BLaER1 treated with 17β-estradiol and CSF1 and Interleukin-3, amounts not matched to agents 10 nM and 100 nM (cell line): ENCODE measurements around the gene GSAP.
A peak's percentile ranks its signal among the peaks of the same experiment; 100 is the strongest.
"Not testable (repeated sequence)": the region's sequence is repeated elsewhere in the genome, so short reads cannot be mapped to it uniquely, and the experiment has no call there.

ENCODE experiments used
- H3K27ac ChIP-seq, 11 experiments: shearing (Covaris generic); formaldehyde crosslinking; 2 replicates each; pipeline ENCODE4 v1.8.1; 2022
- H3K27me3 ChIP-seq, 11 experiments: shearing (Covaris generic); formaldehyde crosslinking; 2 replicates each; pipeline ENCODE4 v1.8.1; 2022
- H3K36me3 ChIP-seq, 11 experiments: shearing (Covaris generic); formaldehyde crosslinking; 2 replicates each; pipeline ENCODE4 v1.8.1; 2022
- H3K4me1 ChIP-seq, 10 experiments: shearing (Covaris generic); formaldehyde crosslinking; 2 replicates each; pipeline ENCODE4 v1.8.1; 2022
- H3K4me2 ChIP-seq, 11 experiments: shearing (Covaris generic); formaldehyde crosslinking; 2 replicates each; pipeline ENCODE4 v1.8.1; 2022
- H3K4me3 ChIP-seq, 10 experiments: shearing (Covaris generic); formaldehyde crosslinking; 2 replicates each; pipeline ENCODE4 v1.8.1; 2022
- H3K9ac ChIP-seq, 11 experiments: shearing (Covaris generic); formaldehyde crosslinking; 2 replicates each; pipeline ENCODE4 v1.8.1; 2022
- H3K9me3 ChIP-seq, 11 experiments: shearing (Covaris generic); formaldehyde crosslinking; replicated peaks in 1 of 11; 2 replicates each; pipeline ENCODE4 v1.8.1; 2022
- H4K20me1 ChIP-seq, 11 experiments: shearing (Covaris generic); formaldehyde crosslinking; 2 replicates each; pipeline ENCODE4 v1.8.1; 2022
- Cebpa-rat ChIP-seq, 11 experiments: shearing (Covaris generic); IDR thresholded peaks; 2 replicates each; pipeline ENCODE4 v1.8.1; 2022

GSAP gene

DNA sequence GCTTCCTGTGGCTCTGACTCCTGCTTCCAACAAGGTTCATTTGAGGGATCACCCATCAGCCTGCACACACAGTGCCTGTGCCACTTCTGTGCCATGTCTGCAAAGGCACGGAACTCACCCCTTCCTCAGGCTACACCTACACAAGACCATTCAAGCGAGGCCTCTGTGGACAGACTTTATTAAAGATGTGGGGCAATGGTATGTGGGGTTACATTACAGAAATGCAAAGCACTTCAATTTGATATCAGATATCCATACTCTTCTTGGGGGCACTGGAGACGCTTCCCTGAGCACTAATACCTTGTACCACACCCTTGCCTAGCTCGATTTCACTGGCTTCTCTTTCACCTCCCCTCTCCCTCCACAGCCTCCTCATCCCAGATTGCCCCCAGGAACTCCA, 132.1 kb downstream of the GSAP start:
- Histone ChIP-seq H3K4me2 (no peak overlapping the region), H3K4me1 (peaks cover 21 to 35% (median 26%) of the 10 kb centered on the region in 10 experiments), H3K27me3 (no peaks in the 10 kb centered on the region), H3K4me3 (no peak overlapping the region), H3K9ac (no peak overlapping the region), H3K36me3 (peaks cover 0 to 12% (median 0%) of the 10 kb centered on the region in 11 experiments; a peak in 1 of 22 replicates), H3K9me3 (peaks cover 0 to 24% (median 9%) of the 10 kb centered on the region in 11 experiments; a peak in 13 of 22 replicates), H4K20me1 (no peaks in the 10 kb centered on the region), H3K27ac (no peak overlapping the region)
- no peak for TF ChIP-seq Cebpa-rat (IDR thresholded peaks at IDR 0.05)

DNA sequence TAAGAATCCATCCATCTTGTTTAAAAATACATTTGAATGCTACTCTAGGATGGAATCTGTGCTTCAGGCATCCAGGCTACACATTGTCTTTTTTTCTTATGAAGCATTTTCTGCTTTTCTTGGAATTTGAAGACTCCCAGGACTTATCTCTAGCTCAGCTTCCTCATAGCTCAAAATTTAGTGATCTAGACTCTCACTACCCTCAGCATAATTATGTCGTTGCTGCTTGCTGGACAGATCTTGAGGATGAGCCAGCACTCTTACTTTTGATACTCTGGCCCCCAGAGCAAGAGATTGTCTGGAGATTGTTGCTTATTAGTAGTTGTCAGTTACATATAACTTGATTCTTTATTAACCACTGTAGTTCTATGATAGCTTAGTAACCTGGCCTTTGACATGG, 133.3 kb downstream of the GSAP start:
- Histone ChIP-seq H3K36me3 (peaks cover 0 to 6% (median 0%) of the 10 kb centered on the region in 11 experiments; a peak in 1 of 22 replicates), H3K4me1 (peaks cover 10 to 24% (median 15%) of the 10 kb centered on the region in 10 experiments), H3K27me3 (no peaks in the 10 kb centered on the region), H4K20me1 (no peaks in the 10 kb centered on the region), H3K4me3 (no peak overlapping the region), H3K4me2 (peak overlapping the region in 2 of 11 experiments; percentile 20 to 40; a peak in 2 of 22 replicates), H3K9ac (no peak overlapping the region), H3K9me3 (peaks cover 0 to 19% (median 2%) of the 10 kb centered on the region in 11 experiments; a peak in 11 of 22 replicates), H3K27ac (no peak overlapping the region)
- TF ChIP-seq Cebpa-rat (IDR thresholded peaks at IDR 0.05), result no peak

DNA sequence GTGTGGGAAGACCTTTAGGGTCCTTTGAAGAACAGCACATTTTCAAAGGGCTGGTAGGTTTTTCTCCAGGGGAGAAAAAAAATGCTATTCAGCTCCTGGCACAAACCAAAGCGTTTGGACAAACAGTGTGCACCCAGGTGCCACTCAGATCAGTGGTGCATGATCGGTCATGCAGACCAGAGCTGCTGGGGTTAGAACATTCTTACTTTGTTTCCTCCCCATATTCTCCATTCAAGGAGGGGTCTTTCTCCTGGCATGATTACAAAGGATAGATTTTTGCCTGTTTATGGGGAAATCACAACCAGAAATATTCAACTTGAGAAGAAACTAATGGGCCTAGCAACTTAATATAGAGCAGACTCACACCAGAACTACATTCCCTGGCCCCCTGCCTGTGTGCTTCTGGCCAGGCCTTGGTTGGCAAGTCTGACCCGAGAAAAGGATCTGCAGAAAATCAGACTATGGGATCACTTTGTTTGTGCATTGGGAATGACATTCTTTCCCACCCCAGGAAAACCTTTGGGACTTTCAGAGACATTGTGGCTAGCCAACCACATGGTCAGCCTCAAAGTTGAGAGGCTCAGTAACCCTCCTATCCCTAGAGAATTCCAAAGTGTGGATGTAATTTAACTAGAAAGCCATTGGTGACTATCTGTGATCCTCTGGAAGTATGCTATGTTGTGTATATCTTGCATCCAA, 134.2 kb downstream of the GSAP start:
- H3K9ac ChIP-seq, result no peak overlapping the region
- H4K20me1 ChIP-seq, result no peaks in the 10 kb centered on the region
- peak overlapping the region in 10 of 11 experiments; percentile 7 to 69 (median 46); a peak in 16 of 22 replicates for H3K4me2 ChIP-seq
- H3K9me3 ChIP-seq, result peaks cover 0 to 12% (median 0%) of the 10 kb centered on the region in 11 experiments; a peak in 4 of 22 replicates
- TF ChIP-seq Cebpa-rat (IDR thresholded peaks at IDR 0.05), result no peak
- H3K36me3 ChIP-seq, result no peaks in the 10 kb centered on the region
- no peak overlapping the region for H3K4me3 ChIP-seq
- peaks cover 8 to 22% (median 14%) of the 10 kb centered on the region in 10 experiments for H3K4me1 ChIP-seq
- H3K27me3 ChIP-seq, result no peaks in the 10 kb centered on the region
- 0 out of 22 replicates have a peak overlapping the region, but pooled peaks of 1 of the 11 experiments have one; percentile 9 for H3K27ac ChIP-seq

DNA sequence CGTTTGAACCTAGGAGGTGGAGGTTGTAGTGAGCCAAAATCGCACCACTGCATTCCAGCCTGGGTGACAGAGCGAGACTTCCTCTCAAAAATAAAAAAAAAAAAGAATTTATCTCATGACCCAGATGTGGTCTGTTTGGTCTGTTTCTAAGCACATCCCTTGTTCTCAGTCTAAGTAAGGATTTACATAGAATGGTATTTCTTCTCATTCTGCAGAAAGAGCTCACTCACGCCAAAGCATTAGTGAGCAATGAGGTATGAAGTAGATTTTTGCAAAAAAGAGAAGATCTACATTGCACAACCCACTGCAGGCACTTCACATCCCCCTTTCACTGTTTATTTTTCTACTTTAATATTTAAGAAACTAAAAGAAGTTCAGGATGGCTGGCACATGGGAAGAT, 140.0 kb downstream of the GSAP start:
- peaks cover 0 to 5% (median 0%) of the 10 kb centered on the region in 11 experiments; a peak in 1 of 22 replicates for H3K36me3 ChIP-seq
- H3K9me3 ChIP-seq, result no peaks in the 10 kb centered on the region
- peak overlapping the region in 9 of 11 experiments; percentile 2 to 51 (median 31); a peak in 9 of 22 replicates for H3K4me2 ChIP-seq
- no peak for TF ChIP-seq Cebpa-rat (IDR thresholded peaks at IDR 0.05)
- peaks cover 0 to 14% (median 8%) of the 10 kb centered on the region in 10 experiments; a peak in 14 of 20 replicates for H3K4me1 ChIP-seq
- H3K27me3 ChIP-seq, result no peaks in the 10 kb centered on the region
- no peaks in the 10 kb centered on the region for H4K20me1 ChIP-seq
- no peak overlapping the region for H3K9ac ChIP-seq
- no peak overlapping the region for H3K27ac ChIP-seq
- no peak overlapping the region for H3K4me3 ChIP-seq

DNA sequence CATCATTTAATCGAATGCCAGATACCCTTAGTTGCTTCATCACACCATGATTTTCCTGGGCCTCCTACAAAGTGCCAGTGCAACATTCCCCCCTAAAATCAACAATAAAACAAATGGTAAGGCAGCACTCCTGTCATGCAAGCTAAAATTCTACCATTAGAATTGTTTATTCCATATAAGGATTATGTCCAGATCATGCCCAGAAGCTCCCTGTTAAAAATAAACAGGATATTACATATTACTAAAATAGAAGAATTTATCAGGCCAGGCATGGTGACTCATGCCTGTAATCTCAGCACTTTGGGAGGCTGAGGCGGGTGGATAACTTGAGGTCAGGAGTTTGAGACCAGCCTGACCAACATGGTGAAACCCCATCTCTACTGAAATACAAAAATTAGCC, 140.5 kb downstream of the GSAP start:
- not testable (repeated sequence) for H3K27ac ChIP-seq, H3K27me3 ChIP-seq, H4K20me1 ChIP-seq, H3K9ac ChIP-seq, H3K36me3 ChIP-seq, H3K9me3 ChIP-seq, H3K4me3 ChIP-seq
- Histone ChIP-seq H3K4me1 (peaks cover 2 to 15% (median 10%) of the 10 kb centered on the region in 10 experiments; a peak in 19 of 20 replicates), H3K4me2 (peak overlapping the region in 9 of 11 experiments; percentile 2 to 51 (median 31); a peak in 10 of 22 replicates)

DNA sequence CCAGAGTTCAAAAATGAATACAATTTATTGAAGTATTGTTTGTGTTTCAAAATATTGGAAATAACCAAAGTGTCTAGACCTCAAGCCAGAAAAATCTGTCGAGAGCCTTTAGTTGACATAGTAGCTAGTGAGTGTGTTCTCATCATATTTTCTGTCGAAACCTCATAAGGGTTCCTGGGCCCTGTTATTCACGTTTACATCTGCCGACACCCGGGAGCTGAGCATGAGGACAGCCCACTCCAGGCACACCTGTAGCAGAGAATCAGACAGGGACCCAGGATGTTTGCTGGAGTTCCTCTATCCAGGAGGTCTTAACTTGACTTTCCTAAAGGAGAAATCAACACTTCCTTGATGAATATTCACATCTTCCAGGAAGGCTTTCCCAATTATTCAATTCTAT, 144.4 kb downstream of the GSAP start:
- no peak for TF ChIP-seq Cebpa-rat (IDR thresholded peaks at IDR 0.05)
- Histone ChIP-seq H3K36me3 (peaks cover 0 to 5% (median 0%) of the 10 kb centered on the region in 11 experiments; a peak in 1 of 22 replicates), H4K20me1 (no peaks in the 10 kb centered on the region), H3K27ac (no peak overlapping the region), H3K4me2 (no peak overlapping the region), H3K4me3 (no peak overlapping the region), H3K9ac (no peak overlapping the region), H3K4me1 (peaks cover 18 to 42% (median 28%) of the 10 kb centered on the region in 10 experiments), H3K27me3 (no peaks in the 10 kb centered on the region), H3K9me3 (0 out of 22 replicates have a peak, but pooled peaks cover 0 to 5% (median 0%) of the 10 kb centered on the region in 11 experiments)

DNA sequence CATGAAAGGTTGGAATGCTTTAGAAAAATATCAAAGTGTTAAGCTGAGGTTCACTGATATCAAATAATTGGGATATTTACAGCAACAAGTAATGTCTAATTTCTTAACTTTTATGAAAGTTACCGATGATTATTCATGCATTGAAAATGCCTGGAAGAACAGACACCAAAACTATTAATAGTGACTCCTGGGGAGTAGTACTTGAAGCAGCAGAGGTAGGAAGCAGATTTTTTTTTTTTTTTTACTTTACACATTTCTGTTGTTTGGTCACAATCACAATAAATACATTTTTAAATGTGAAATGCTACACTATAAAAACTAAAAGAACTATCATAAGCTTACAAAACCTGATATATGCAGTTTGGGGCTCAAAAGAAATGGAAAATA, 146.1 kb downstream of the GSAP start:
- Histone ChIP-seq H3K27ac (peak overlapping the region in 7 of 11 experiments; percentile 13 to 66 (median 44); a peak in 8 of 22 replicates), H3K27me3 (no peaks in the 10 kb centered on the region), H3K4me1 (peaks cover 16 to 35% (median 20%) of the 10 kb centered on the region in 10 experiments; a peak in 19 of 20 replicates), H4K20me1 (no peaks in the 10 kb centered on the region), H3K9me3 (0 out of 22 replicates have a peak, but pooled peaks cover 0 to 5% (median 0%) of the 10 kb centered on the region in 11 experiments), H3K36me3 (peaks cover 0 to 5% (median 0%) of the 10 kb centered on the region in 11 experiments; a peak in 1 of 22 replicates), H3K4me2 (peak overlapping the region; percentile 38 to 75 (median 70); a peak in 21 of 22 replicates), H3K4me3 (no peak overlapping the region), H3K9ac (peak overlapping the region in 1 of 11 experiments; percentile 41; a peak in 2 of 22 replicates)
- no peak for TF ChIP-seq Cebpa-rat (IDR thresholded peaks at IDR 0.05)

DNA sequence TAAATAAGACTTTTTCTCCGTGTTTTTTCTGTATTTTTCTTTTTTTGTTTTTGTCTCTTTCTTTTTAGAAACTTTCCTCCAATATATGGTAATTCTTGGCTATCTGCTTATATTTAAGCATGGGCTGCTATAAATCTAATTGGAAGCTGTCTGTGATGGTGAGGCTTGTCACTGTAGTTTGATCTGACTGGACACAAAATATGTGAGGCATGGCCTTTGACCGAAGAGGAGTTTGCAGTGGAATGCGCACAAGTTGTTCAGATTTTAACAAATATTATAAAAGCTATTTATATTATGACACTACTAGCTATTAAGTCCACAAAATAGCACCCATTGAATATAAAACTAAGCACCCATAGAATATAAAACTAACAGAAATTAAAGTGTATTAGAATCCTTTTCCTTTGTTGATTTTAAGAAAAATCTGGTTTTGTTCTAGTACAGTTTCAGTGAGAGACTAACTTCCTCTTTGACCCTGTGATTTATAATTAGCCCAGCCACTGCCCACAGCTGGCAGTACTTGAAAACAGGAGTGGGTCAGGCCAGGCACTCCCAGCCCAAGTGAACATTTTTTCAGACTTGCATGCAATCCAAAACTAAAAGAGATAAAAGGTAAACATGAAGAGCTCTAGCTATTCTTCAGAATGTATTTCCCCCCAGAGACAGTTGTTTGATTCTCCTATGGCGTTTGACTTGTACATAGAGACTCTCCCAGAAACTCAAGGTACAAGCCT, 146.6 kb downstream of the GSAP start:
- H3K9me3 ChIP-seq, result 0 out of 22 replicates have a peak, but pooled peaks cover 0 to 5% (median 0%) of the 10 kb centered on the region in 11 experiments
- H3K4me3 ChIP-seq, result no peak overlapping the region
- H3K9ac ChIP-seq, result peak overlapping the region in 2 of 11 experiments; percentile 9 to 41; a peak in 3 of 22 replicates
- H3K27ac ChIP-seq, result peak overlapping the region in 9 of 11 experiments; percentile 28 to 68 (median 46); a peak in 13 of 22 replicates
- H3K4me1 ChIP-seq, result peaks cover 16 to 35% (median 20%) of the 10 kb centered on the region in 10 experiments; a peak in 19 of 20 replicates
- H3K4me2 ChIP-seq, result peak overlapping the region; percentile 38 to 75 (median 70); a peak in 21 of 22 replicates
- H4K20me1 ChIP-seq, result no peaks in the 10 kb centered on the region
- no peaks in the 10 kb centered on the region for H3K27me3 ChIP-seq
- TF ChIP-seq Cebpa-rat (IDR thresholded peaks at IDR 0.05), result no peak
- H3K36me3 ChIP-seq, result peaks cover 0 to 5% (median 0%) of the 10 kb centered on the region in 11 experiments; a peak in 1 of 22 replicates
